ENCODE measurements around the gene NPHP4. TPM values are rescaled to one million over a fixed set of nuclear protein-coding genes. Genes with fewer than 3 reads are reported as not detected.

The NPHP4 gene
- total RNA-seq, 2 experiments from 2014 or later: 6.2 to 7.7 TPM

DNA sequence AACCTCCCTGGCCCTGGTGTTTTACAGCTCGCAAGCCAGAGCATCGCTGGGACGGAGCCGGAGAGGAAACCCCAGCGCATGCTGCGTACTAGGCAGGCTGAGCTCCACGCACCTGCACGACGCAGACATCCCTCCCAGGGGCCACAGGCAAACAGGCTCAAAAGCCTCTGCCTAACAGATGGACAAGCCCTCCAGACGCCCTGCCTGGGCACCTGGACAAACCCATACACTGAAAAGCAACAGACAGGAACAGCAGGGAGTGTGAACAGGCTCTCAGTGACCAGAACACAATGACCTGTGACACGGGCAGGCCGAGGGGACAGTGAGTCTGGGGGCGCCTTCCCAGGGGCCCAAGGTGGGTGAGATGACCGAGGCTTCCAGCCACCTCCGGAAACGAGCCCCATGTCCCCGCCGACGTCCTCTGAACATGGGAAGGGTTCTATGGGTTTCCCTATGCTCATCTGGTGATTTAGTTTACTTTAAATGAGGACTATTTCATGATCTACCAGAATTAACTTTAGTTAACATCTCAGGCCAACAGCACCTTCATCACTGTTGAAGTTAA is 40.3 kb downstream of the NPHP4 start:
- H3K27me3 Mint-ChIP-seq: no peaks in the 10 kb centered on the region
- no peaks in the 10 kb centered on the region for H3K27me3 ChIP-seq (ENCODE audit: control insufficient read depth in 1 of 2, insufficient read depth in 2 of 2, low read length in 2 of 2)
- DNase-seq (no peak), ATAC-seq (ENCODE audit: poor library complexity) (no peak)
- peaks cover 34% of the 10 kb centered on the region for H3K36me3 Mint-ChIP-seq (ENCODE audit: low read depth)
- H3K4me3 ChIP-seq (ENCODE audit: low read length): no peak overlapping the region
- no peaks in the 10 kb centered on the region for H3K9me3 ChIP-seq (ENCODE audit: control insufficient read depth in 1 of 2, insufficient read depth in 1 of 2, low read length in 2 of 2)
- H3K27ac ChIP-seq (ENCODE audit: low read depth in 1 of 2, low read length in 2 of 2): no peak overlapping the region
- ChIA-PET CTCF (no interaction called here), POLR2A (no interaction called here)
- H3K36me3 ChIP-seq (ENCODE audit: insufficient read depth, low read length): no peaks in the 10 kb centered on the region
- H3K9me3 Mint-ChIP-seq: no peaks in the 10 kb centered on the region
- no peak overlapping the region for H3K4me3 Mint-ChIP-seq
- no peaks in the 10 kb centered on the region for H3K4me1 ChIP-seq (ENCODE audit: insufficient read depth, low read length)
- TF ChIP-seq CTCF (IDR thresholded peaks at IDR 0.05): no peak
- peaks cover 15% of the 10 kb centered on the region for H3K4me1 Mint-ChIP-seq (ENCODE audit: low read depth)
- H3K27ac Mint-ChIP-seq: no peak overlapping the region
- intact Hi-C loops (cut with DNase I, micrococcal nuclease): no loop called here

DNA sequence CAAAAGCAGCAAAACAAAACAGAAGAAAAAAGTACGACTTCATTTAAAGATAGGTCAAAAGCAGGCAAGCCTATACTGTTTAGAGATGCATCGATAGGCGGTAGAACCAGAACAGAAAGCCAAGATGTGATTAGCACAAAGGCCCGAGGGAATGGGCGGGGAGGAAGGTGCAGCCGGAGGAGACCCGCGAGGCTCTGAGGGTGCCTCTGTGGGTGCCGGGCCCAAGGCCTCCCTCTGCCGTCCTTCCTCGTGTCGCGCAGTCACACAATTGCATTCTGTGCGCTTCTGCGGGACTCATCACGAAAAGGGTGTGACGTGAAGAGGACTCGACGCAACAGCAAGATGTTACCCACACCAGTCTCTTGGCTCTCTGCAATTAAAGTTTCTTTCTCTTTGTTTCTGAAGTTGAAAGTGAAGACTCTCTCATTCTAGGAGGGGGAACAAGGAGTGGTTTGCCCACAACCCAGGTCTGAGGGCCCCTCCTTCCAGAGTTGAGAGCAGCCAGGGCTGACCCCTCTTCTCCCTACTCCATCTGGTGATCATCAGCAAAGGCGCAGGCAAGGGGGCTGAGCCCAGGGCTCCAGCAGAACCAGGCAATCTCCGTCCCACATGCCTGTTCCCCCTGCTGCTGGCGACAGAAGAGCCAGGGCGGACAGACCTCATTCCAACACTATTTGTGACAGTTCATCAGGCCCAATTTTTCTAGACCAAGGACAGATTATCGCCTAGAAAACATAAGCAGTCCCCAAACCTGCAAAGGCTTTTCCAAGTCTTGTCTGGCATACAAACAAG is 41.0 kb downstream of the NPHP4 start:
- no peak overlapping the region for H3K4me3 Mint-ChIP-seq
- ATAC-seq (ENCODE audit: poor library complexity) (no peak), DNase-seq (peak in 1 of 14 experiments; percentile 20)
- Histone ChIP-seq H3K27me3 (ENCODE audit: control insufficient read depth in 1 of 2, insufficient read depth in 2 of 2, low read length in 2 of 2) (no peaks in the 10 kb centered on the region), H3K4me1 (ENCODE audit: insufficient read depth, low read length) (no peaks in the 10 kb centered on the region), H3K4me3 (ENCODE audit: low read length) (no peak overlapping the region), H3K9me3 (ENCODE audit: control insufficient read depth in 1 of 2, insufficient read depth in 1 of 2, low read length in 2 of 2) (no peaks in the 10 kb centered on the region), H3K27ac (ENCODE audit: low read depth in 1 of 2, low read length in 2 of 2) (no peak overlapping the region), H3K36me3 (ENCODE audit: insufficient read depth, low read length) (no peaks in the 10 kb centered on the region)
- ChIA-PET POLR2A (no interaction called here), CTCF (no interaction called here)
- no peaks in the 10 kb centered on the region for H3K9me3 Mint-ChIP-seq
- intact Hi-C loops (cut with DNase I, micrococcal nuclease): no loop called here
- peaks cover 35% of the 10 kb centered on the region for H3K36me3 Mint-ChIP-seq (ENCODE audit: low read depth)
- peaks cover 15% of the 10 kb centered on the region for H3K4me1 Mint-ChIP-seq (ENCODE audit: low read depth)
- TF ChIP-seq CTCF (IDR thresholded peaks at IDR 0.05): no peak
- no peak overlapping the region for H3K27ac Mint-ChIP-seq
- no peaks in the 10 kb centered on the region for H3K27me3 Mint-ChIP-seq

DNA sequence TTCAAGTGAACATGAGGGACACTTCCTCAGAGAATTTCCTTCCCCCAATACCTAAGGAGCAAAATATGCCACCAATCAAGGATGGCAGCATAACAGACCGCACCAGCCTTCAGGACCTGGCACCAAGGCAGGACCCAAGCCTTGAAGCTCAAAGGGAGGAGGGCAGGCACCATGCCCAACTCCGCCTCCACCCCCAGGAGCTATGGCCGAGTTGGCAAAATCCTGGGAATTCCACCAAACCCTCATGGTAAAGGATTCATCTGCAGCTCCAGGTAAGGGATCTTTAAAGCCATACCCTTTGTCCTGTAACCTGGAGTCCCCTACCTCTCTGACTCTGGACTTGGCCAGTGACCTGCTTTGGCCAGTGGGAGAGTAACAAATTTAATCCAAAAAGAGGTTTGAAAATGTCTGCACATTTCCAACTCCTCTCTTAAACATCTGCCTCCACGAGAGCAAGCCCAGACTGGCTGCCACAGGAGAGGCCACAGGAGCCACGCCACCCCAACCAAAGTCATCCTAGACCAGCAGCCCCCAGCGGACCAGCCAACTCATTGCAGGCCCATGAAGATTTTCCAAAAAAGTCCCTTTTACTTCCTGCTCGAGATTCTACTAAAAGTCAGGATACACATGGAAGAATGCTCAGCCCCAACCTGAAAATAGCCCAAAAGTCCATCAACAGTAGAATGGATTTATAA is 41.9 kb downstream of the NPHP4 start:
- no peak for DNase-seq
- CTCF ChIA-PET: no interaction called here
- POLR2A ChIA-PET: no interaction called here

More for the DNA sequence above, 41.9 kb downstream of the NPHP4 start:
- Histone ChIP-seq H3K9me3 (ENCODE audit: control insufficient read depth in 1 of 2, insufficient read depth in 1 of 2, low read length in 2 of 2) (no peaks in the 10 kb centered on the region), H3K4me3 (ENCODE audit: low read length) (no peak overlapping the region), H3K27ac (ENCODE audit: low read depth in 1 of 2, low read length in 2 of 2) (no peak overlapping the region), H3K36me3 (ENCODE audit: insufficient read depth, low read length) (no peaks in the 10 kb centered on the region), H3K4me1 (ENCODE audit: insufficient read depth, low read length) (no peaks in the 10 kb centered on the region), H3K27me3 (ENCODE audit: control insufficient read depth in 1 of 2, insufficient read depth in 2 of 2, low read length in 2 of 2) (no peaks in the 10 kb centered on the region)
- TF ChIP-seq CTCF (IDR thresholded peaks at IDR 0.05): no peak
- Mint-ChIP-seq H3K4me1 (ENCODE audit: low read depth) (peaks cover 11% of the 10 kb centered on the region), H3K9me3 (no peaks in the 10 kb centered on the region), H3K27me3 (no peaks in the 10 kb centered on the region), H3K36me3 (ENCODE audit: low read depth) (peaks cover 40% of the 10 kb centered on the region), H3K4me3 (no peak overlapping the region), H3K27ac (no peak overlapping the region)
- intact Hi-C loops (cut with DNase I, micrococcal nuclease): no loop called here
- no peak for ATAC-seq (ENCODE audit: poor library complexity)

All from CD4-positive, alpha-beta T cell (primary cell).